Activated CD8-positive, alpha-beta T cell treated with anti-CD3 and anti-CD28 coated beads, Interleukin-2, amount 10 ng/mL, durations not matched to agents 7 days and 5 days (primary cell): ENCODE data around the gene ARPC1B. TPM values are rescaled to one million over a fixed set of nuclear protein-coding genes. Genes with fewer than 3 reads are reported as not detected.
"Not testable (repeated sequence)": the region's sequence is repeated elsewhere in the genome, so short reads cannot be mapped to it uniquely, and the experiment has no call there.

Experiments
- ATAC-seq: fragments of 150-1000 bp; cut with Tn5 transposase; one replicate; pipeline ENCODE4 v1.10.0; 2021; ENCODE audit warnings: moderate library complexity
- CTCF ChIA-PET: fragments of 350-600 bp; sonication (Branson Sonifier 250); formaldehyde crosslinking; loops from one replicate; lab custom pipeline; 2021; ENCODE audit warnings: antibody characterized with exemption; lab: Charles Lee
- POLR2A ChIA-PET: fragments of 350-600 bp; sonication (Branson Sonifier 250); formaldehyde crosslinking; loops from one replicate; lab custom pipeline; 2021; ENCODE audit warnings: antibody characterized with exemption; lab: Charles Lee
- DNase-seq: peaks from one replicate; pipeline ENCODE4 v3.0.0-alpha.2; 2020
- H3K27ac Mint-ChIP-seq: one replicate; pipeline ENCODE4 v1.8.0; 2021; ENCODE audit warnings: mild to moderate bottlenecking, mixed read lengths
- H3K27me3 Mint-ChIP-seq: one replicate; pipeline ENCODE4 v1.8.0; 2021; ENCODE audit warnings: low read depth, mixed read lengths
- H3K36me3 Mint-ChIP-seq: one replicate; pipeline ENCODE4 v1.8.0; 2021; ENCODE audit warnings: low read depth, mixed read lengths
- H3K4me1 Mint-ChIP-seq: one replicate; pipeline ENCODE4 v1.8.0; 2021; ENCODE audit warnings: low read depth, mixed read lengths
- H3K4me3 Mint-ChIP-seq: one replicate; pipeline ENCODE4 v1.8.0; 2021; ENCODE audit warnings: mild to moderate bottlenecking, mixed read lengths
- H3K9me3 Mint-ChIP-seq: one replicate; pipeline ENCODE4 v1.8.0; 2022; ENCODE audit warnings: mixed read lengths; ENCODE audit not compliant: insufficient read depth
- total RNA-seq, 2 experiments: library from RNA; stranded (reverse); gene quantifications; one replicate each; pipeline ENCODE4 v1.2.3, GENCODE V29; 2021

The ARPC1B gene
- total RNA-seq, 2 experiments from 2014 or later, result 408 to 412 TPM

DNA sequence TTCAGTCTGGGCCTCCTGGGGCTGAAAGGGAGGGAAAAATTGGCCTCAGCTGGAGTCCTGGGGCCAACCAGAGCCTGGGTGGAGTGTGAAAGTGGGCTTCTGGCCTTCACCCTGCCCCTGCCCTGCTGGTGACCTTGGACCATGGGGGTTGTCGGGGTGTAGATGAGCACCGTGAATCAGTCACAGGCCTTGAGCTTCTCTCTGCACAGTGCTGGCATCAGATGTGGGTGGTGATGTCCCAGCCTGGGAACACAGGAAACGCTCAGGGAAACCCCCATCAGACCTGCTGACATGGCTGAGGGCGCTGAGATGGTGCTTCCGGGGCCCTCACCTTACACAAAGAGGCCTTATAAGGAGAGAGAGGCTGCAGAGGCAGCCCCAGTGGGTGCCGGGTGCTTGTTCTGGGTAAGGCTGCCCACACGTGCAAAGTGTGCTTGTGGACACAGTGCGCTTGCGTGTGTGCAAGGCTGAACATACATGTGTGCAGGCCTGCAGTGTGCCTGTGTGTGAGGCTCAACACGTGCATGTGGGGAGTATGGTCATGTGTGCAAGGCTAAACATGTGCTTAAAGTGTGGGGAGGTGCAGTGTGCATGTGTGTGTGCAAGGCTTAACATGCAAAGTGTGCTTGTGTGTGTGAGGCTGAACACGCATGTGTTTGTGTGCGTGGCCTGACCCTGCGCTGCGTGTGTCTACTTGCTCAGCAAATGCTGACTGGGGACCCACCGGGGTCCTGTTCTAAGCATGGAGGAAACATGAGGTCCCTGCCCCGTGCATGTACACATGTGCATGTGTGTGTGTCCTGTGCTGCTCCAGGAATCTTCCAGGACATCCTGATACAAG is 6.5 kb downstream of the ARPC1B start:
- H3K36me3 Mint-ChIP-seq, result peaks cover 65% of the 10 kb centered on the region
- peak overlapping the region; percentile 74 for H3K4me3 Mint-ChIP-seq
- ChIA-PET POLR2A (interaction anchor here (0.5 to 2.8 kb wide), 8 partner anchors 9 to 171 kb away, joined by 3 to 34 read pairs (median 4); partner anchors contain the start of genes BUD31 and PDAP1), CTCF (interaction anchor here (0.6 to 1.0 kb wide), 3 partner anchors 15 to 106 kb away, joined by 3 to 4 read pairs (median 4); partner anchors contain the start of gene BUD31)
- DNase-seq (peak; percentile 95), ATAC-seq (peak; percentile 91)
- no peaks in the 10 kb centered on the region for H3K27me3 Mint-ChIP-seq
- no peaks in the 10 kb centered on the region for H3K9me3 Mint-ChIP-seq
- H3K4me1 Mint-ChIP-seq, result peaks cover 74% of the 10 kb centered on the region
- peak overlapping the region; percentile 93 for H3K27ac Mint-ChIP-seq

DNA sequence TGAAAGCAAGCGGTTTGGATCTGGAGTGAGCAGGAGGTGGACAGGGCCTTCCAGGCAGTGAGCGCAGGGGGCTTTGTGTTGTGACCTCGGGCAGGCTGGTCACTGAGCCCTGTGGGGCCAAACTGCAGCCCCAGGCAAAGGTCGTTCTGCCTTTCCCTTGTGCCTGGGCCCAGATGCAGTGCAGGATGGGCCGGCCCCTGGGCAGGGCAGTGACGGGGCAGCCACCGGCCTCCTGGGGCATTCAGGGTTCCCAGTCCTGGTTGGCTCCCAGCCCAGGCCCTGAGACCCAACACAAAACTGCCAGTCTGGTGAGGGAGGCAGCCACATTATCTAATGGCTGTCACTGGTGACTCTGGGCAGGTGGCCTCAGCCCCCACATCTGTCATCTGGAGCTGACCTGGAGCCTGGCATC is 7.1 kb downstream of the ARPC1B start:
- ATAC-seq (no peak), DNase-seq (no peak)
- peak overlapping the region; percentile 74 for H3K4me3 Mint-ChIP-seq
- ChIA-PET CTCF (no interaction called here), POLR2A (interaction anchor here (0.6 to 1.3 kb wide), 2 partner anchors 9 to 12 kb away, joined by 3 to 6 read pairs; no protein-coding TSS in a partner anchor)
- peaks cover 68% of the 10 kb centered on the region for H3K4me1 Mint-ChIP-seq
- H3K9me3 Mint-ChIP-seq, result no peaks in the 10 kb centered on the region
- peak overlapping the region; percentile 93 for H3K27ac Mint-ChIP-seq
- peaks cover 65% of the 10 kb centered on the region for H3K36me3 Mint-ChIP-seq
- no peaks in the 10 kb centered on the region for H3K27me3 Mint-ChIP-seq

DNA sequence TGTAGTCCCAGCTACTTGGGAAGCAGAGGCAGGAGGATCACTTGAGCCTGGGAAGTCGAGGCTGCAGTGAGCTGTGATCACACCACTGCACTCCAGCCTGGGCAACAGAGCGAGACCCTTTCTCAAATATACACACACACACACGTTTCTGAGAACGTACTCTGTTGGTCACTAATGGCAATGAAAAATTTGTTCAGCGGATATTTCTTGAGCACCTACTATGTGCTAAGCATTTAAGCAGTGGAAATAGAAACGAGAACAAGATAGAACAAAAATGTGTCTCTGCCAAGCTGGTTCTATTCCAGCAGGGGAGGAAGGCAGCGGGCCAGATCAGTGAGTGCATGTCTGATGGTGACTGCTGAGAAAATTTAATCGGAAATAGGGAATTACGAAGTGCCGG is 8.7 kb downstream of the ARPC1B start:
- ATAC-seq (no peak), DNase-seq (no peak)
- Mint-ChIP-seq H3K27ac (peak overlapping the region; percentile 69), H3K4me3 (no peak overlapping the region), H3K27me3 (no peaks in the 10 kb centered on the region), H3K4me1 (peaks cover 54% of the 10 kb centered on the region), H3K9me3 (no peaks in the 10 kb centered on the region), H3K36me3 (peaks cover 62% of the 10 kb centered on the region)
- ChIA-PET POLR2A (no interaction called here), CTCF (interaction anchor here (1.1 kb wide), 1 partner anchor 19 kb away, joined by 3 read pairs; no protein-coding TSS in a partner anchor)

DNA sequence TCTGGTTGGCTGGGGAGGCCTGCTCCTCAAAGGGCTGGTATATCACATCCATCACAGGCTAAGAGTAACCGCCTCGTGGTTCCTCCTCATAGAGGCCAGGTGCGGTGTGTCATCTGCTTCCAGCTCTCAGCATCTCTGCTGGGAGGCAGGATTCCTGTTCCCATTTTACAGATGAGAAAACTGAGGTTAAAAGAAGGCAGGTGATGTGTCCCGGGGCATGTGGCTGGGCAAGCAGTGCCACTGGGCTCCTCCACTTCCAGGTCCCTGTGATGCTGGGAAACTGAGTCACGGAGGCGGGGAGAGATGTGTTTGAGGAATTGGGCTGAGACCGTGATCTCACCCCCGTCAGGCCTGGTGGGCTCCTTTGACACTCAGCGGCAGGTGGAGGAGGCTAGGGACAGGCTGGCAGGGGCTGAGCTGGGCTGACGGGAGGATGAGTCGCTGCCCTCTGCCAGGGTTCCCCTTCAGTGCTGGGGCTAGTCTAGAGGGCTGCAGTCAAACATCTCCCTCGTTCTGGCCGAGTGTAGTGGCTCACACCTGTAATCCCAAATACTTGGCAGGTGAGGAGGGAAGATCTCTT is 9.4 kb downstream of the ARPC1B start:
- Mint-ChIP-seq H3K27ac (peak overlapping the region; percentile 60), H3K4me3 (no peak overlapping the region), H3K27me3 (no peaks in the 10 kb centered on the region), H3K9me3 (no peaks in the 10 kb centered on the region), H3K4me1 (peaks cover 52% of the 10 kb centered on the region), H3K36me3 (peaks cover 65% of the 10 kb centered on the region)
- DNase-seq, result no peak
- no peak for ATAC-seq
- CTCF ChIA-PET, result no interaction called here
- POLR2A ChIA-PET, result no interaction called here

DNA sequence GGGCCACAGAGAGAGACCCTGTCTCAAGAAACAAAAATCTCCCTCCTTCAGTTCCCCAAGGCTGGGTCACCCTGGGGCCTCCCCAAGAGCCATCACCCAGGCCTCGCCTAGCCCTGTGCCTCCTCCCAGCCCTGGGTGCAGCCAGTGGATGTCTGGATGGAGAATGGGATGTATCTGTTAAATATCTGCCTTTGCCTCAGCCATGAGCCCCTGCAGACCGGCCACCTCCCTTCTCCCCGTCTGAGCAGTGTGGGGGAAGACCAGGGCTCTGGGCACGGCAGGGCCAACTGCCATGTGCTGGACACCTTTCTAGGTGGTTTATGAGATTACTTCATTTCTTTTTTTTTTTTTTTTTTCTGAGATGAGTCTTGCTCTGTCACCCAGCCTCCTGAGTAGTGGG is 10.0 kb downstream of the ARPC1B start:
- Mint-ChIP-seq H3K4me3 (no peak overlapping the region), H3K27ac (peak overlapping the region; percentile 60), H3K27me3 (no peaks in the 10 kb centered on the region), H3K9me3 (no peaks in the 10 kb centered on the region), H3K36me3 (peaks cover 67% of the 10 kb centered on the region), H3K4me1 (peaks cover 46% of the 10 kb centered on the region)
- DNase-seq, result no peak
- POLR2A ChIA-PET, result no interaction called here
- CTCF ChIA-PET, result no interaction called here
- ATAC-seq, result no peak

DNA sequence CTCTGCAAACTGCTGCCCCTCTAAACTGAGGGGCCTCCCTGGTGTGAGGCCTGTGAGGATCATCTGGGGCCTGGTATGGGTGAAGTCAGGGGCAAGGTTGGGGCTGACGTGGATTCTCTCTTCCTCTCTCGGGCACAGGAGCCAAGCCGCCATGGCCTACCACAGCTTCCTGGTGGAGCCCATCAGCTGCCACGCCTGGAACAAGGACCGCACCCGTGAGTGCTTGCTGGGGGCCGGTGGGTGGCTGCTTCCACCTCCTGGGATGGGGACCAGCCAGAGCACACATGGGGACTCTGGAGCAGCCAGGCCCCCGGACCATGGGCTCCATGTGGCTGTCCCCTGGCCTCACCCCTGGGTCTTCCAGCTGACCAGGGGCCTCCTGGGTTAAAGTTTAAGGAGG is 11.0 kb downstream of the ARPC1B start:
- DNase-seq (no peak), ATAC-seq (no peak)
- peaks cover 61% of the 10 kb centered on the region for H3K36me3 Mint-ChIP-seq
- ChIA-PET CTCF (interaction anchor here (1.9 kb wide), 1 partner anchor 22 kb away, joined by 6 read pairs; no protein-coding TSS in a partner anchor), POLR2A (interaction anchor here (1.2 to 1.7 kb wide), 2 partner anchors 13 to 24 kb away, joined by 4 to 5 read pairs; no protein-coding TSS in a partner anchor)
- no peaks in the 10 kb centered on the region for H3K27me3 Mint-ChIP-seq
- H3K27ac Mint-ChIP-seq, result no peak overlapping the region
- no peak overlapping the region for H3K4me3 Mint-ChIP-seq
- H3K9me3 Mint-ChIP-seq, result no peaks in the 10 kb centered on the region
- H3K4me1 Mint-ChIP-seq, result peaks cover 37% of the 10 kb centered on the region

DNA sequence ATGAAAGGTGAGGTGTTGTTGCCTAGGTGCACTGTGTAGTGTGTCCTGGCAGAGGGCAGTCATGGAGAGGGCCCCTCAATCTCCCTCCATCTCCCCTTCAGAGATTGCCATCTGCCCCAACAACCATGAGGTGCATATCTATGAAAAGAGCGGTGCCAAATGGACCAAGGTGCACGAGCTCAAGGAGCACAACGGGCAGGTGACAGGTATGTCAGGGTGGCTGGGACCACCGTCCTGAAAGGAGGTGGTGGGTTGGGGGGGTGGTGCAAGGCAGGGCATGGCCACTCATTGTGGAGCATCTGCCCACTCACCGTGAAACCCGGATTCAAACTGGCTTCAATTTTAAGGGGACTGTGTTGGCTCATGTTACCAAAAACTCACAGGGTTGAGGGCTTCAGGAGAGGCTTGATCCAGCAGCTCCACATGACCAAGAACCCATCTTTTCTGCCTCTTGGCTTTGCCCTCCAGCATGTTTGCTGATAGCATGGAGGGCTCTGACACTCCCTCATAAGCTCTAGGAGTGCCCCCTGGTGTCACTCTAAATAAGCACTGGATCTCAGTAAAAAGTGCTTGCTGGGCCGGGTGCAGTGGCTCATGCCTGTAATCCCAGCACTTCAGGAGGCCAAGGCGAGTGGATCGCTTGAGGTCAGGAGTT is 12.2 kb downstream of the ARPC1B start:
- Mint-ChIP-seq H3K4me1 (peaks cover 33% of the 10 kb centered on the region), H3K27me3 (no peaks in the 10 kb centered on the region), H3K27ac (peak overlapping the region; percentile 34), H3K4me3 (no peak overlapping the region), H3K9me3 (no peaks in the 10 kb centered on the region), H3K36me3 (peaks cover 59% of the 10 kb centered on the region)
- POLR2A ChIA-PET, result interaction anchor here (0.6 to 1.7 kb wide), 3 partner anchors 12 to 23 kb away, joined by 4 to 5 read pairs (median 5); no protein-coding TSS in a partner anchor
- DNase-seq (peak; percentile 66), ATAC-seq (peak; percentile 75)
- CTCF ChIA-PET, result interaction anchor here (1.1 to 2.1 kb wide), 8 partner anchors 12 to 25 kb away, joined by 3 to 10 read pairs (median 4); partner anchors contain the start of gene BUD31

DNA sequence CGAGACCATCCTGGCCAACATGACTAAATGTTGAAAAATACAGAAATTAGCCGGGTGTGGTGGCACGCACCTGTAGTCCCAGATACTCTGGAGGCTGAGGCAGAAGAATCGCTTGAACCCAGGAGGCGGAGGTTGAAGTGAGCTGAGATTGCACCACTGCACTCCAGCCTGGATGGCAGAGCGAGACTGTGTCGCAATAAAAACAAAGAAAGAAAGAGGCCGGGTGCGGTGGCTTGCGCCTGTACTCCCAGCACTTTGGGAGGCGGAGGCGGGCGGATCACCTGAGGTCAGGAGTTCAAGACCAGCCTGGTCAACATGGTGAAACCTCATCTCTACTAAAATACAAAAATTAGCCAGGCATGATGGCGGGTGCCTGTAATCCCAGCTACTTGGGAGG is 12.7 kb downstream of the ARPC1B start:
- peak overlapping the region; percentile 34 for H3K27ac Mint-ChIP-seq
- peaks cover 63% of the 10 kb centered on the region for H3K36me3 Mint-ChIP-seq
- not testable (repeated sequence) for ATAC-seq, H3K4me3 Mint-ChIP-seq, H3K27me3 Mint-ChIP-seq, H3K9me3 Mint-ChIP-seq, DNase-seq
- POLR2A ChIA-PET, result interaction anchor here (0.7 to 1.7 kb wide), 2 partner anchors 12 to 22 kb away, joined by 4 to 5 read pairs; no protein-coding TSS in a partner anchor
- CTCF ChIA-PET, result interaction anchor here (0.6 to 2.1 kb wide), 9 partner anchors 11 to 623 kb away, joined by 3 to 10 read pairs (median 4); partner anchors contain the start of gene BUD31
- H3K4me1 Mint-ChIP-seq, result peaks cover 34% of the 10 kb centered on the region

DNA sequence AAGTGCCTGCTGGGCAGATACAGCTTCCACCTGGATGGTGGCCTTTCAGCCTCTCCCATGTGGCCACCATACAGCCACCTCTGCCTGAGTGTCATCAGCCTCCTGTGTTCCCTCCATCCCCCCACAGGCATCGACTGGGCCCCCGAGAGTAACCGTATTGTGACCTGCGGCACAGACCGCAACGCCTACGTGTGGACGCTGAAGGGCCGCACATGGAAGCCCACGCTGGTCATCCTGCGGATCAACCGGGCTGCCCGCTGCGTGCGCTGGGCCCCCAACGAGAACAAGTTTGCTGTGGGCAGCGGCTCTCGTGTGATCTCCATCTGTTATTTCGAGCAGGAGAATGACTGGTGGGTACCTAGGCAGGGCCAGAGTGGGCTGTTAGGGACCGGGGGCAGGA is 13.4 kb downstream of the ARPC1B start:
- Mint-ChIP-seq H3K4me1 (peaks cover 39% of the 10 kb centered on the region), H3K27ac (peak overlapping the region; percentile 11), H3K9me3 (no peaks in the 10 kb centered on the region), H3K27me3 (no peaks in the 10 kb centered on the region), H3K36me3 (peaks cover 67% of the 10 kb centered on the region), H3K4me3 (no peak overlapping the region)
- DNase-seq (no peak), ATAC-seq (no peak)
- POLR2A ChIA-PET, result no interaction called here
- CTCF ChIA-PET, result interaction anchor here (0.6 to 2.1 kb wide), 4 partner anchors 11 to 623 kb away, joined by 3 to 10 read pairs (median 4); no protein-coding TSS in a partner anchor

DNA sequence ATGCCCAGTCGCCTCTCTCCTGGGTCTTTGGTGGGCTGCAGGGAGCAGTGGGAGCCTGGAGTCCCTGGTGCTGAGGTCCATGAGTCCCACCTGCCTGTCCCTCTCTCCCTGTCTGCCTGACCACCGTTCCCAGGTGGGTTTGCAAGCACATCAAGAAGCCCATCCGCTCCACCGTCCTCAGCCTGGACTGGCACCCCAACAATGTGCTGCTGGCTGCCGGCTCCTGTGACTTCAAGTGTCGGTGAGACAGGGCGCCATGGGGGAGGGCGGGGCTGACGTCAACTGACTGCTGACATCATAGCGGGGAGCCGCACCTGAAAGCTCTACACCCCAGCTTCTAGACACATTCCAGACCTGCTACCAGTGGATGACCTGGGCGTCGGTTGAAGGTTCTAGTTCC is 15.2 kb downstream of the ARPC1B start:
- CTCF ChIA-PET, result interaction anchor here (2.0 kb wide), 1 partner anchor 11 kb away, joined by 4 read pairs; no protein-coding TSS in a partner anchor
- Mint-ChIP-seq H3K4me3 (no peak overlapping the region), H3K36me3 (peaks cover 69% of the 10 kb centered on the region), H3K27ac (no peak overlapping the region), H3K4me1 (peaks cover 34% of the 10 kb centered on the region), H3K9me3 (no peaks in the 10 kb centered on the region), H3K27me3 (no peaks in the 10 kb centered on the region)
- DNase-seq, result no peak
- no peak for ATAC-seq
- POLR2A ChIA-PET, result interaction anchor here (0.6 to 1.0 kb wide), 3 partner anchors 8 to 9 kb away, joined by 3 to 4 read pairs (median 3); no protein-coding TSS in a partner anchor
